CD14-positive monocyte (primary cell): Measurements from ENCODE around the gene CDH4. TPM values are rescaled to one million over a fixed set of nuclear protein-coding genes. Genes with fewer than 3 reads are reported as not detected.

ENCODE experiments used
- DNase-seq, 3 donors: peaks; one replicate each; pipeline ENCODE4 v3.0.0-alpha.2; 2011 to 2022
- H2AFZ ChIP-seq: 2 replicates; pipeline ENCODE4 v1.6.0; 2012; ENCODE audit warnings: mild to moderate bottlenecking, low read depth, low read length, inconsistent platforms; ENCODE audit not compliant: insufficient read depth, poor library complexity, severe bottlenecking
- H3K27ac ChIP-seq, 2 donors: 1 replicate in 1 of 2; 2 replicates in 1 of 2; pipeline ENCODE4 v1.5.1; 2012 to 2013; ENCODE audit warnings: low read length in 2 of 2, control low read depth in 1 of 2, inconsistent platforms in 1 of 2, low read depth in 1 of 2, mild to moderate bottlenecking in 1 of 2
- H3K27me3 ChIP-seq, 2 donors: one replicate each; pipeline versions ENCODE4 v1.6.0 to v1.6.1; 2011 to 2013; ENCODE audit warnings: low read length in 2 of 2; ENCODE audit not compliant: control insufficient read depth in 2 of 2, insufficient read depth in 2 of 2
- H3K36me3 ChIP-seq, 2 donors: replicated peaks in 1 of 2; 1 replicate in 1 of 2; 2 replicates in 1 of 2; pipeline versions ENCODE4 v1.5.1 to v1.6.1; 2012 to 2013; ENCODE audit warnings: low read length in 2 of 2, control low read depth in 1 of 2, inconsistent platforms in 1 of 2, mild to moderate bottlenecking in 1 of 2; ENCODE audit not compliant: insufficient read depth in 2 of 2, control insufficient read depth in 1 of 2
- H3K4me1 ChIP-seq, 2 donors: 1 replicate in 1 of 2; 2 replicates in 1 of 2; pipeline versions ENCODE4 v1.5.1 to v1.6.1; 2012 to 2013; ENCODE audit warnings: low read length in 2 of 2, control low read depth in 1 of 2, inconsistent platforms in 1 of 2, mild to moderate bottlenecking in 1 of 2, moderate library complexity in 1 of 2; ENCODE audit not compliant: insufficient read depth in 2 of 2, control insufficient read depth in 1 of 2
- H3K4me2 ChIP-seq: replicated peaks from 2 replicates; pipeline ENCODE3; 2012; ENCODE audit warnings: low read length, moderate library complexity, mild to moderate bottlenecking; ENCODE audit not compliant: poor library complexity, severe bottlenecking; ENCODE audit errors: extremely low read depth
- H3K4me3 ChIP-seq, 3 experiments: fragments of 200-600 bp in 1 of 3; sonication (generic) in 1 of 3; replicated peaks in 1 of 3; 1 replicate in 2 of 3; 2 replicates in 1 of 3; pipeline ENCODE4 v1.5.1; 2011 to 2013; ENCODE audit warnings: low read length in 3 of 3, mild to moderate bottlenecking in 3 of 3, control low read depth in 2 of 3, low read depth in 2 of 3, inconsistent platforms in 1 of 3, moderate library complexity in 1 of 3
- H3K79me2 ChIP-seq: 2 replicates; pipeline ENCODE4 v1.6.0; 2012; ENCODE audit warnings: mild to moderate bottlenecking, control low read depth, inconsistent platforms, low read length, moderate library complexity; ENCODE audit not compliant: insufficient read depth
- H3K9ac ChIP-seq: 2 replicates; pipeline ENCODE4 v1.6.0; 2017; ENCODE audit warnings: low read length, mild to moderate bottlenecking; ENCODE audit not compliant: insufficient read depth, poor library complexity, severe bottlenecking
- H3K9me3 ChIP-seq, 2 donors: replicated peaks in 1 of 2; 1 replicate in 1 of 2; 2 replicates in 1 of 2; pipeline versions ENCODE4 v1.5.1 to v1.6.1; 2012 to 2013; ENCODE audit warnings: low read length in 2 of 2, control low read depth in 1 of 2; ENCODE audit not compliant: control insufficient read depth in 1 of 2, insufficient read depth in 1 of 2
- H4K20me1 ChIP-seq: 2 replicates; pipeline ENCODE4 v1.6.0; 2012; ENCODE audit warnings: mild to moderate bottlenecking, low read length, control low read depth, moderate library complexity; ENCODE audit not compliant: insufficient read depth
- H3K27ac Mint-ChIP-seq, 7 donors: one replicate each; pipeline ENCODE4 v1.8.0; 2020; ENCODE audit warnings: mild to moderate bottlenecking in 7 of 7, mixed read lengths in 7 of 7, moderate library complexity in 6 of 7, inconsistent platforms in 2 of 7
- H3K27me3 Mint-ChIP-seq, 3 donors: one replicate each; pipeline ENCODE4 v1.8.0; 2021 to 2022; ENCODE audit warnings: low read depth in 3 of 3, mild to moderate bottlenecking in 3 of 3, mixed read lengths in 3 of 3, moderate library complexity in 3 of 3, inconsistent platforms in 1 of 3
- H3K36me3 Mint-ChIP-seq, 2 donors: one replicate each; pipeline ENCODE4 v1.8.0; 2020; ENCODE audit warnings: mixed read lengths in 2 of 2, inconsistent platforms in 1 of 2, mild to moderate bottlenecking in 1 of 2
- H3K4me1 Mint-ChIP-seq: one replicate; pipeline ENCODE4 v1.8.0; 2020; ENCODE audit warnings: mild to moderate bottlenecking, mixed read lengths
- H3K4me3 Mint-ChIP-seq, 2 donors: one replicate each; pipeline ENCODE4 v1.8.0; 2020; ENCODE audit warnings: mild to moderate bottlenecking in 2 of 2, mixed read lengths in 2 of 2, moderate library complexity in 1 of 2
- H3K9me3 Mint-ChIP-seq, 7 donors: one replicate each; pipeline ENCODE4 v1.8.0; 2020 to 2022; ENCODE audit warnings: mixed read lengths in 7 of 7, mild to moderate bottlenecking in 6 of 7, moderate library complexity in 6 of 7, inconsistent platforms in 2 of 7
- CTCF ChIP-seq: fragments of 200-600 bp; IDR thresholded peaks from one replicate; pipeline ENCODE4 v1.8.0; 2022; ENCODE audit warnings: antibody characterized with exemption, mild to moderate bottlenecking
- WGBS: methylation state at CpG from one replicate; pipeline ENCODE4 v1.1.5; 2013; ENCODE audit warnings: missing lambda C conversion rate; ENCODE audit not compliant: insufficient coverage; 5-methylcytosine and 5-hydroxymethylcytosine counted together
- intact Hi-C, 2 donors: fragments of 100-400 bp; cut with micrococcal nuclease; formaldehyde crosslinking; loops; one replicate each; pipeline versions ENCODE4 v1.15.0 to v1.15.1; 2023
- polyA plus RNA-seq, 3 donors: library from polyadenylated mRNA; depleted of rRNA in 1 of 3; unstranded in 2 of 3; stranded (reverse) in 1 of 3; fragments of 300-500 nt in 2 of 3; fragments of >200 nt in 1 of 3; fragmentation: Illumina TruSeq in 2 of 3; gene quantifications; 1 replicate in 2 of 3; 2 replicates in 1 of 3; pipeline ENCODE4 v1.2.3, GENCODE V29; 2012 to 2021

Gene CDH4
- polyA plus RNA-seq, 3 donors, result not detected

- Histone ChIP-seq H2AFZ (no peak overlapping the region), H3K4me1 (no peaks in the 10 kb centered on the region), H3K79me2 (no peaks in the 10 kb centered on the region), H3K36me3 (no peaks in the 10 kb centered on the region), H3K27me3 (no peaks in the 10 kb centered on the region), H3K9ac (no peak overlapping the region), H4K20me1 (no peaks in the 10 kb centered on the region), H3K4me3 (no peak overlapping the region), H3K9me3 (peaks cover 30 to 80% of the 10 kb centered on the region in 2 donors), H3K27ac (no peak overlapping the region), H3K4me2 (no peak overlapping the region)
- TF ChIP-seq CTCF, result no peak
- no peak for DNase-seq
- H3K4me3 Mint-ChIP-seq, result no peak overlapping the region
- H3K27ac Mint-ChIP-seq, result no peak overlapping the region
- 100% methylated on average over 1 of the region's 7 CpGs for WGBS
- H3K4me1 Mint-ChIP-seq, result no peaks in the 10 kb centered on the region
- peaks cover 0 to 6% (median 2%) of the 10 kb centered on the region in 3 donors for H3K27me3 Mint-ChIP-seq
- intact Hi-C loops, result no loop called here
- H3K36me3 Mint-ChIP-seq, result no peaks in the 10 kb centered on the region
- peaks cover 0 to 52% (median 31%) of the 10 kb centered on the region in 7 donors for H3K9me3 Mint-ChIP-seq
Measured at GRCh38 chr20:61587036-61587435, 335.0 kb downstream of the CDH4 start.

GRCh38 chr20:61587681-61588289, 335.7 kb downstream of the CDH4 start:
- Mint-ChIP-seq H3K27me3 (peaks cover 0 to 6% (median 2%) of the 10 kb centered on the region in 3 donors), H3K9me3 (peaks cover 2 to 45% (median 27%) of the 10 kb centered on the region in 7 donors), H3K27ac (no peak overlapping the region), H3K36me3 (no peaks in the 10 kb centered on the region), H3K4me3 (no peak overlapping the region), H3K4me1 (no peaks in the 10 kb centered on the region)
- intact Hi-C loops, result no loop called here
- Histone ChIP-seq H3K36me3 (no peaks in the 10 kb centered on the region), H3K4me2 (no peak overlapping the region), H3K4me1 (no peaks in the 10 kb centered on the region), H3K27ac (no peak overlapping the region), H2AFZ (no peak overlapping the region), H3K4me3 (no peak overlapping the region), H3K27me3 (no peaks in the 10 kb centered on the region), H4K20me1 (no peaks in the 10 kb centered on the region), H3K9ac (no peak overlapping the region), H3K9me3 (peaks cover 37 to 76% of the 10 kb centered on the region in 2 donors), H3K79me2 (no peaks in the 10 kb centered on the region)
- 94% methylated on average over 13 of the region's 16 CpGs for WGBS
- no peak for TF ChIP-seq CTCF
- no peak for DNase-seq
